ENCODE results near the gene SESN3.
"Not testable (repeated sequence)": the region's sequence is repeated elsewhere in the genome, so short reads cannot be mapped to it uniquely, and the experiment has no call there.

The SESN3 gene

DNA sequence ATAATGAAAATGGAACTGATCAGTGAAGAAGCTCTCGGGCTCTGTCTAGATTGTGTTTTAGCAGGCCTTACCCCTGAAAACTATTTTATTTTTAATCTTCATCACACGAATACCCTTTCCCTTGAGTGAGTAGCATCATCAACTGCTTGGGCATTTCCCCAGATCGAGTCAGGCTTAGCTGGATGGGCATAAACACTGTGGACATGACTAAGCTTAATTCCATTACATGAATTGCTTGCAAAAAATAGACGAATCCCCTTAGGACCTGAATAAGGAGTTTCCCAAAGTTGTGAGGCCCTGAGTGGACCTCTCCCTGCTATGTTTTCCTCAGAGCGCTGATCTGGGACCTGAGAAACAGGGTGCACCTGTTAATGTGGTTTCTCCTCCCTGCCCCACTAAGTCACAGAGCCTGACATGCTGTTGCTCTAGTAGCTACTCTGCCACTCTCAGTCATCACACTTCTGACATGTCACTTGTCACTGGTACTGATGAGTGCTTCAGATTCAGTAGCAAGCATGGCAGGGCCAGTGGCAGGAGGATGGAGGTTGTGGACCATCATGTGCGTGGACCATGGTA, 87.8 kb downstream of the SESN3 start:
- Mint-ChIP-seq H3K9me3 (no peaks in the 10 kb centered on the region), H3K4me1 (ENCODE audit: low read depth) (peaks cover 23% of the 10 kb centered on the region), H3K36me3 (ENCODE audit: low read depth) (no peaks in the 10 kb centered on the region), H3K27ac (no peak overlapping the region), H3K27me3 (peaks cover 17% of the 10 kb centered on the region), H3K4me3 (no peak overlapping the region)

DNA sequence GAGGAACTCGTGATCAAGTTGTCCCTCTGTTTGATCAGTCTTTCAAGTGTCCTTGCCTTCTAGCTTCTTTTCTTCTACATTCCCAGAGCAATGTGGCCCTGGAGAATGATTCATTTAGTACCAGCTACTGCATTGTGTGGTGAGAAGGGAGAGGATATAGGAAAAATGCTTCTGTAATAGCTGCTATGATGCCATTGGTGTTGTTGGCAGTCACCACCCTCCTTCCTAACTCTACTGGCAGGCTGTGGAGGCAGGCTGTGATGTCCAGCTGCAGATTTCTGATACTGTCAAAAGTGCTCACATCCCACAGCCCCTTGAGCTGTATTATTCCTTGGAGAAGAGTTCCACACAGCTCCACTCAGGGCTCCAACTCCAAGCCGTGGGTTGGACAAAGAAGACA, 88.6 kb downstream of the SESN3 start:
- peaks cover 17% of the 10 kb centered on the region for H3K27me3 Mint-ChIP-seq
- H3K27ac Mint-ChIP-seq = no peak overlapping the region
- H3K4me1 Mint-ChIP-seq (ENCODE audit: low read depth) = peaks cover 23% of the 10 kb centered on the region
- H3K36me3 Mint-ChIP-seq (ENCODE audit: low read depth) = no peaks in the 10 kb centered on the region
- H3K4me3 Mint-ChIP-seq = no peak overlapping the region
- no peaks in the 10 kb centered on the region for H3K9me3 Mint-ChIP-seq

DNA sequence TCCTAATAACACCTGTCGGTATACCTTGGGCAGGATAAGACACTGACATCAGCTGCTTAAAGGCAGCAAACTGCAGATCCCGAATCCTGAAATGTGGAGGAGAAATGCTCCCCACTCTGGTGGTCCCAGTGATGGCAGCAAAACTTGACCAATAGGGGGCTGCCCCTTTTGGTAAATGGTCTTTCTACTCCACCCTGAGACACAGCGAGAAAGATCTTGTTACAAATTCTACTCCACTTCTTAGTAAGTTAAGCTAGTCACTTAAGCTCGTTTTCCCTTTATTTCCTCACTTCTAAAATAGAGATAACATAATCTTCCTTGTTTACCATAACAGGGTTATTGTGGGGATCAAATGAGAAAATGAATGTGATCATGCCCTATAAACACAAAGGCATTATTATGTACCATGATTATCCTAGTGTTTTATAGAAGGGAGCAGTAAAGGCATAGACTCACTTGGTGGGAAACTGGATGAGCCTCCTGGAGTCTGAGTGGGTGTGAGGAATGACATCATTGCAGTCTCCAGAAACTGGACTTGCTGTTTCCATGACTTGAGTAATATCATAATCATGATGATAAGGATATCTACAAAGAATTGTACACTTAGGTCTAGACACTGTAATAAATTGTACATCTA, 90.5 kb downstream of the SESN3 start:
- Mint-ChIP-seq H3K4me3 (no peak overlapping the region), H3K27me3 (peaks cover 16% of the 10 kb centered on the region), H3K4me1 (ENCODE audit: low read depth) (peaks cover 31% of the 10 kb centered on the region), H3K36me3 (ENCODE audit: low read depth) (no peaks in the 10 kb centered on the region), H3K9me3 (no peaks in the 10 kb centered on the region), H3K27ac (no peak overlapping the region)

DNA sequence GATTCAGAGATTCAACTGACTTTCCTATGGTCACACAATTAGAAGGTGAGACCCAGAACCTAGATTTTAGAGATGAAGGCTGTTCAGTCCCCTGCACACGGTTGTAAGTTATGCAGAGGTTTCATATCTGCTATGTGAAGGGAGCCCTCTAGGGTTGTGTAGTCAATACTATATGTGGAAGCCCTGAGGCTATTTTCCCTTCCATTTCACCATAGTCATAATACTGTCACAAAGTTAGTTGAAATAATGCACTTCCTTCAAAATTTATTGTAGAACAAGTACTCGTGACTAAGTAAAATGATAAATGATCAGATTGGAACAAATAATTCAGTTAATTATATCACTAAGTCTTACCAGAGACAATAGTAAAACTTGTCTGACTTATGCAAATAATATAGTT, 92.6 kb downstream of the SESN3 start:
- Mint-ChIP-seq H3K27ac (peak overlapping the region; percentile 34), H3K9me3 (no peaks in the 10 kb centered on the region), H3K27me3 (no peaks in the 10 kb centered on the region), H3K4me1 (ENCODE audit: low read depth) (peaks cover 22% of the 10 kb centered on the region), H3K4me3 (no peak overlapping the region), H3K36me3 (ENCODE audit: low read depth) (no peaks in the 10 kb centered on the region)

DNA sequence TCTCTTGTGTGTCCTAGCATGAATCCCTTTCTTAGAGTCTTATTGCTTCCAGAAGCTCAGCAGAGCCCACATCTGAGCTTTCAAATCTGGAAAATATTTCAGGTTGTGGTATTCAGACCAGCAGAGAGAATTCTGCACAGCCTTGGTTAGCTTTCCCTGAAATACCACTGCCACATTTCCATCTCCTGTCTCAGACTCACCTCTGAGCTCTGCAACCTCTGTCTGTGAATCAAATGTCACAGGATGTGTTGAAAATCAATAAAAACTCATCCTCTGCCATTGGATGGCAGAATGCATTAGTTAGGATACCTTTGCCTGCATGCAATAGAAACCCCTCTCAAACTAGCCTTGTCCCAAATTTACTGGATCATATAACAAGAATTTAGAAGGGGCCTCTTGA, 93.7 kb downstream of the SESN3 start:
- Mint-ChIP-seq H3K4me1 (ENCODE audit: low read depth) (peaks cover 22% of the 10 kb centered on the region), H3K27me3 (no peaks in the 10 kb centered on the region), H3K4me3 (no peak overlapping the region), H3K9me3 (no peaks in the 10 kb centered on the region), H3K36me3 (ENCODE audit: low read depth) (peaks cover 4% of the 10 kb centered on the region), H3K27ac (peak overlapping the region; percentile 45)

DNA sequence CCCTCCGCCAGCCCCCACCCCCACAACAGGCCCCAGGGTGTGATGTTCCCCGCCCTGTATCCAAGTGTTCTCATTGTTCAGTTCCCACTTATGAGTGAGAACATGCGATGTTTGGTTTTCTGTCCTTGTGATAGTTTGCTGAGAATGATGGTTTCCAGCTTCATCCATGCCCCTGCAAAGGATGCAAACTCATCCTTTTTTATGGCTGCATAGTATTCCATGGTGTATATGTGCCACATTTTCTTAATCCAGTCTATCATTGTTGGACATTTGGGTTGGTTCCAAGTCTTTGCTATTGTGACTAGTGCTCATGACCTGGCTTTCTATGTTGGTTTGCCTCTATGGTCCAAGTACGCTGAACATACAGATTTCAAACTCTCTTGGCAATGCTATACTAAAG, 94.3 kb downstream of the SESN3 start:
- not testable (repeated sequence) for H3K27me3 Mint-ChIP-seq; H3K4me3 Mint-ChIP-seq; H3K27ac Mint-ChIP-seq; H3K9me3 Mint-ChIP-seq; H3K36me3 Mint-ChIP-seq (ENCODE audit: low read depth)
- peaks cover 22% of the 10 kb centered on the region for H3K4me1 Mint-ChIP-seq (ENCODE audit: low read depth)

DNA sequence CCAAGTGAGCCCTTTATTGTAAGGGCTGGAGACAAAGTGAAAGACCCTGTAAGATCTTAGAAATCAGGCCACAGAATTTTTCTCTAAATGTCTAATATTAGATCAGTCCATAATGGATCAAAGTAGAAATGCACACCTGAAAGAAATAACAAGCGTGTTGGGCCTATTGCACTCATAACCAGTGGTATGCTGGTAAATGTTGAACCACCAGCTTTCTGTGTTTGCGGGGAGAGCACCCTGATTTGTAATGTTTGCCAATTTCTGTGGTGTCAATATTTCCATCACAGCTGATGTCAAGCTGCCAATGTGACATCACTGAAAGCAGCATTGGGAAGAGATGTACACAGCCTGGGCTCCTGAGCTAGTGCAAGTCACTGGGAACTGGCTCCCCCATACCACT, 95.1 kb downstream of the SESN3 start:
- Mint-ChIP-seq H3K27me3 (no peaks in the 10 kb centered on the region), H3K27ac (peak overlapping the region; percentile 80), H3K4me1 (ENCODE audit: low read depth) (peaks cover 22% of the 10 kb centered on the region), H3K9me3 (no peaks in the 10 kb centered on the region), H3K4me3 (peak overlapping the region; percentile 25), H3K36me3 (ENCODE audit: low read depth) (peaks cover 7% of the 10 kb centered on the region)

DNA sequence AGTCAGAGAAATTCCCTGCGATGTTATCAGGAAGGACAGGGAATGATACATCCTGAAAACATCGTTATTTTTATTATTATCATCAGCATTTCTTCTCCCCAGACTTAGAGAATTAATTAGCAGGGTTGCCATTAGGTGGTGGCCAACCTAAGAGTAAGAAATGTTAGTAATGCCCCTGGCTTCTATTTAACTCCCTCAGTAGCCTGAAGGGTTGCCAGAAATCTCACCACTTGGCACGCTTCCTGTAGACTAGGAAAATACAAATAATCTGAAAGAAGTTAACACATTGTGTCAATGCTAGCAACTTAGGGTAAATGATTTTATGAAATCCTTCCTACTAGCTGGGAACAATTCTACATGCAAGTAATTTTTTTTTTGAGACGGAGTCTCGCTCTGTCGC, 95.8 kb downstream of the SESN3 start:
- peaks cover 9% of the 10 kb centered on the region for H3K36me3 Mint-ChIP-seq (ENCODE audit: low read depth)
- H3K27ac Mint-ChIP-seq = no peak overlapping the region
- no peak overlapping the region for H3K4me3 Mint-ChIP-seq
- no peaks in the 10 kb centered on the region for H3K9me3 Mint-ChIP-seq
- peaks cover 22% of the 10 kb centered on the region for H3K4me1 Mint-ChIP-seq (ENCODE audit: low read depth)
- no peaks in the 10 kb centered on the region for H3K27me3 Mint-ChIP-seq

DNA sequence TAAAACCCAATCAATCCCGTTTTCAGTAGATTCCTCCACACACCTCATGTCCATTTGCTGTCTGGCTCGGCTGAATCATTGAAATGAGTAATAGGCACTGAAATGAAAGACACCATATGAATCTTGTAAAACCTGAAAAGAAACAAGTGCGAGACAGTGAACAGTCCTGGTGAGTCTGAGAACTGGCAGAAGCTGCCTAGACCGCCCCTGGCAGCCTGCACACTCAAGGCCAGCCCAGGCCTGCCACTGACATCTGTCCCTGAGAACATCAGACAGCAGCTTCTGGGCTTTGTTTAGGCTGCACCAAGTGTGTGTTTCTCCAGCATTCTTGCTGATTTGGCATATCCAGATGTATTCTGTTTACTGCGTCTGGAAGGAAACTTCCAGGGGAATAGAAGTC, 96.5 kb downstream of the SESN3 start:
- no peaks in the 10 kb centered on the region for H3K9me3 Mint-ChIP-seq
- H3K27me3 Mint-ChIP-seq = no peaks in the 10 kb centered on the region
- H3K36me3 Mint-ChIP-seq (ENCODE audit: low read depth) = peaks cover 16% of the 10 kb centered on the region
- no peak overlapping the region for H3K4me3 Mint-ChIP-seq
- H3K4me1 Mint-ChIP-seq (ENCODE audit: low read depth) = peaks cover 22% of the 10 kb centered on the region
- H3K27ac Mint-ChIP-seq = no peak overlapping the region

DNA sequence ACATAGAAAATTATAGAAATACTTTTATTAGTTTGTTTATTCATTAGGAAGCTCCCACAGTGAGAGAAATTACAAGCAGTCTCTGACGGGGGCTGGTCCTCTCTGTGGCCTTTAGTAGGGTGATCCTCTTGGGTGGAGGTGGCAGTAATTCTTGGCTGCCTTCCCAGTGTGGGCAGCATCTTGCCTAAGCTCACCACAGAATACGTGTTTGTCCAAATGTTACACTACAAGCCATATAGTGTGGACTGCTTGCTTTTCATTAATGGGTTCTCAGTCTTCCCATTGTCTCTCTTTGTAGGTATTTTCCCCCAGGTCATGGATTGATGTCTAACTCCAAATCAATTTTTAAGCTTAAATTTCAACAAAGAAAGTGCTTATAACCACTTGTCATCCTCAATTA, 98.0 kb downstream of the SESN3 start:
- peaks cover 29% of the 10 kb centered on the region for H3K36me3 Mint-ChIP-seq (ENCODE audit: low read depth)
- no peaks in the 10 kb centered on the region for H3K27me3 Mint-ChIP-seq
- no peak overlapping the region for H3K27ac Mint-ChIP-seq
- no peaks in the 10 kb centered on the region for H3K9me3 Mint-ChIP-seq
- peaks cover 18% of the 10 kb centered on the region for H3K4me1 Mint-ChIP-seq (ENCODE audit: low read depth)
- no peak overlapping the region for H3K4me3 Mint-ChIP-seq

DNA sequence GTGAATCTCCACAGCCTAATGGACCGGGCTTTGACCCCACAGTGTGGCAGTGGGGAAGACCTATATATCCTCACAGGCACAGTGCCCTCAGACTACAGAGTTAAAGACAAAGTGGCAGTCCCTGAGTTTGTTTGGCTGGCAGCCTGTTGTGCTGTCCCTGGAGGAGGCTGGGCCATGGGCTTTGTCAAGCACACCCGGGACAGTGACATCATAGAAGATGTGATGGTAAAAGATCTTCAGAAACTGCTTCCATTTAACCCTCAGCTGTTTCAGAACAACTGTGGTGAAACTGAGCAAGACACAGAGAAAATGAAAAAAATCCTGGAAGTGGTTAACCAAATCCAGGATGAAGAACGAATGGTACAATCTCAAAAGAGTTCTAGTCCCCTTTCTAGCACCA, 102.4 kb downstream of the SESN3 start:
- Mint-ChIP-seq H3K27ac (no peak overlapping the region), H3K36me3 (ENCODE audit: low read depth) (peaks cover 36% of the 10 kb centered on the region), H3K4me1 (ENCODE audit: low read depth) (no peaks in the 10 kb centered on the region), H3K9me3 (no peaks in the 10 kb centered on the region), H3K27me3 (no peaks in the 10 kb centered on the region), H3K4me3 (no peak overlapping the region)

DNA sequence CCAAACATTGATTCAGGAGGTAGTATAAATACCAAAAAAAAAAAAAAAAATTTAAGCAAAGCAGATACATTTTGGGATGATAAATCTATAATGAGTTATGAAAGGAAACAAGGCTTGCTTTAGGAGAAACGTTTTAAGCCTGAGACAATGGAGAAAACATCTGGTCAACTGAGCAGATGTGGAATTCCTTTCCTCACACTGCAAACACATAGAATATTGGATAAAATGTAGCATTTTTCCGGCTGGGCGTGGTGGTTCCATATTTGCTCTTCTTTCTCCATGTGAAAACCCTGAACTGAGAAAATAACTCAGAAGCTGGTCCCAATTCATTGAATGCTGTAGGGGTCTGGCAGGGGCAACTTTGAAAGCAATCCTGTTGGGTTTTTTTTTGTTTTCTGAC, 107.4 kb downstream of the SESN3 start:
- no peak overlapping the region for H3K27ac Mint-ChIP-seq
- no peaks in the 10 kb centered on the region for H3K27me3 Mint-ChIP-seq
- peaks cover 5% of the 10 kb centered on the region for H3K4me1 Mint-ChIP-seq (ENCODE audit: low read depth)

DNA sequence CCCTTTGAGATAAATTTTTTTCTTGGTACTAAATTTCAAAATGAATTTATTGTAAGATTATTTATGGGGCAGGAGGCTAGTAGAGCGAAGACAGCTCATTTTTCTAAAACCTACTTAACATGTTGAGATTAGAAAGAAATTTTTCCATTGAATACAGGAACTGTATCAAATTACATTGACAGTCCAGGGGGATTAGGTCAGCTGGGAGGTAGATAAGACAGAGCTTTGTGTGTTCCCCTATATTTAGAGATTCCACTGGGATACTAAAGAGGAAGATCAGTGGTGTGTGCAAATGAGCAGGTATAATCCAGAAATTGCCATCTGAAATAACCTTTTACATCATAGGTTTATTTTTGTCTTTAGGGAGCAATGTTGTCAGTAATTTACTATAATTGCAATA, 109.3 kb downstream of the SESN3 start:
- no peak overlapping the region for H3K27ac Mint-ChIP-seq
- H3K9me3 Mint-ChIP-seq = no peaks in the 10 kb centered on the region
- H3K36me3 Mint-ChIP-seq (ENCODE audit: low read depth) = peaks cover 18% of the 10 kb centered on the region
- H3K27me3 Mint-ChIP-seq = no peaks in the 10 kb centered on the region
- H3K4me3 Mint-ChIP-seq = no peak overlapping the region
- peaks cover 9% of the 10 kb centered on the region for H3K4me1 Mint-ChIP-seq (ENCODE audit: low read depth)

More for the DNA sequence above, 107.4 kb downstream of the SESN3 start:
- Mint-ChIP-seq H3K36me3 (ENCODE audit: low read depth) (peaks cover 14% of the 10 kb centered on the region), H3K4me3 (no peak overlapping the region), H3K9me3 (no peaks in the 10 kb centered on the region)

DNA sequence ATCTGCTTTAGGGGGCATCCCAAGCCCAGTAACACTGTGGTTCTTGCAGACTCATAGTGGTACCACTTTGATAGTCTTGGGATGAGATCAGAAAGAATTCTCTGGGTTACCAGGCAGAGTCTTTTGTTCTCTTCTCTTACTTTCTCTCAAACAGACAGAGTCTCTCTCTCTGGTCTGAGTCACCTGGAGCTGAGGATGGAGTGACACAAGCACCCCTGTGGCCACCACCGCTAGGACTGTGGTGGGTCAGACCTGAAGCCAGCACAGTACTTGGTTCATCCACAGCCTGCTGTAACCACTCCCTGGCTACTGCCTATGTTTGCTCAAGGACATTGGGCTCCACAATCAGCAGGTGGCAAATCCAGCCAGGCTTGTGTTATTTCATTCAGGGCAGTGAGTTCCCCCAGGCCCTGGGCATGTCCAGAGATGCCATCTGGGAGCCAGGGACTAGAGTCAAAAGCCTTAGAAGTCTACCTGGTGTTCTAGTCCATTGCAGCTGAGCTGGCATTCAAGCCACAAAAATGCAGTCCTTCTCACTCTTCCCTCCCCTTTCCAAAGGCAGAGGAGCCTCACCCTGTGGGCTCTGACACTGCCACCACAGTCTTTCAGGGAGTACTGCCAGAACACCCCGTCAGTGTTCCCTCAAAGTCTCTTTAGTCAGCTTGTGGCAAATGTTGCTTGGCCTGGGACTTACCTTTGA, 111.5 kb downstream of the SESN3 start:
- Mint-ChIP-seq H3K4me3 (no peak overlapping the region), H3K4me1 (ENCODE audit: low read depth) (peaks cover 9% of the 10 kb centered on the region), H3K36me3 (ENCODE audit: low read depth) (peaks cover 14% of the 10 kb centered on the region), H3K27me3 (no peaks in the 10 kb centered on the region), H3K27ac (no peak overlapping the region), H3K9me3 (no peaks in the 10 kb centered on the region)

DNA sequence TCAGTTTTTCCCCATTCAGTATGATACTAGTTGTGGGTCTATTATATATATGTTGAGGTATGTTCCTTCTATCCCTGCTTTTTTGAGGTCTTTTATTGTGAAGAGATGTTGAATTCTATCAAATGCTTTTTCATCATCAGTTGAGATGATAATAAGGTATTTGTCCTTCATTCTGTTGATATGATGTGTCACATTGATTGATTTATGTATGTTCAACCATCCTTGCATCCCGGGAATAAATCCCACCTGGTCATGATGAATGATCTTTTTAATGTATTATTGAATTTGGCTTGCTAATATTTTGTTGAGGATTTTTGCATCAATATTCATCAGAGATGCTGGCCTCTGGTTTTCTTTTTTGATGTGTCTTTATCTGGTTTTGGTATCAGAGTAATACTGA, 115.4 kb downstream of the SESN3 start:
- H3K27me3 Mint-ChIP-seq = no peaks in the 10 kb centered on the region
- H3K4me1 Mint-ChIP-seq (ENCODE audit: low read depth) = peaks cover 9% of the 10 kb centered on the region
- H3K9me3 Mint-ChIP-seq = peaks cover 3% of the 10 kb centered on the region
- H3K27ac Mint-ChIP-seq = no peak overlapping the region
- no peak overlapping the region for H3K4me3 Mint-ChIP-seq
- H3K36me3 Mint-ChIP-seq (ENCODE audit: low read depth) = peaks cover 14% of the 10 kb centered on the region

Measured in stimulated activated naive CD8-positive, alpha-beta T cell treated with anti-CD3 and anti-CD28 coated beads, Interleukin-15, Interleukin-2, amounts not matched to agents 100 ng/mL and 50 ng/mL, for 24 hours (primary cell).